ENCODE measurements around the gene BDP1. TPM values are rescaled to one million over a fixed set of nuclear protein-coding genes. Genes with fewer than 3 reads are reported as not detected.
"Not testable (repeated sequence)": the region's sequence is repeated elsewhere in the genome, so short reads cannot be mapped to it uniquely, and the experiment has no call there.

Gene BDP1
- polyA plus RNA-seq, 2 of the 4 experiments (the other 2 are of a cell fraction) = 8.6 to 27.2 TPM

GRCh38 chr5:71575588-71575987 is 120.1 kb downstream of the BDP1 start:
- H3K4me1 ChIP-seq; ATAC-seq; H3K4me2 ChIP-seq; DNase-seq (ENCODE audit: low read depth in 1 of 2, low spot score in 1 of 2); H3K9me3 ChIP-seq; POLR2A ChIA-PET; FAIRE-seq; H3K27ac ChIP-seq; H3K4me3 ChIP-seq: not testable (repeated sequence)
- TF ChIP-seq MAFK (IDR thresholded peaks at IDR 0.05; ENCODE audit: partially characterized antibody) = peak; percentile 33
- WGBS (ENCODE audit: missing lambda C conversion rate) = 88% methylated on average over 4 of the region's 4 CpGs
- CTCF ChIA-PET = interaction anchor here (0.5 kb wide), 1 partner anchor 169 kb away, joined by 3 read pairs; no protein-coding TSS in a partner anchor

GRCh38 chr5:71576241-71576640 is 120.8 kb downstream of the BDP1 start:
- Histone ChIP-seq H3K4me1 (no peaks in the 10 kb centered on the region), H3K4me3 (no peak overlapping the region), H3K9me3 (no peaks in the 10 kb centered on the region), H3K27ac (no peak overlapping the region), H3K4me2 (no peak overlapping the region)
- FAIRE-seq (no peak), DNase-seq (ENCODE audit: low read depth in 1 of 2, low spot score in 1 of 2) (no peak), ATAC-seq (no peak)
- ChIA-PET CTCF (no interaction called here), POLR2A (no interaction called here)
- 96% methylated on average over 3 of the region's 3 CpGs for WGBS (ENCODE audit: missing lambda C conversion rate)
- peak; percentile 6 for TF ChIP-seq MAFK (IDR thresholded peaks at IDR 0.05; ENCODE audit: partially characterized antibody)
- TF ChIP-seq, protein P1, sequence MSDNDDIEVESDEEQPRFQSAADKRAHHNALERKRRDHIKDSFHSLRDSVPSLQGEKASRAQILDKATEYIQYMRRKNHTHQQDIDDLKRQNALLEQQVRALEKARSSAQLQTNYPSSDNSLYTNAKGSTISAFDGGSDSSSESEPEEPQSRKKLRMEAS (IDR thresholded peaks at IDR 0.05) = no peak

DNA sequence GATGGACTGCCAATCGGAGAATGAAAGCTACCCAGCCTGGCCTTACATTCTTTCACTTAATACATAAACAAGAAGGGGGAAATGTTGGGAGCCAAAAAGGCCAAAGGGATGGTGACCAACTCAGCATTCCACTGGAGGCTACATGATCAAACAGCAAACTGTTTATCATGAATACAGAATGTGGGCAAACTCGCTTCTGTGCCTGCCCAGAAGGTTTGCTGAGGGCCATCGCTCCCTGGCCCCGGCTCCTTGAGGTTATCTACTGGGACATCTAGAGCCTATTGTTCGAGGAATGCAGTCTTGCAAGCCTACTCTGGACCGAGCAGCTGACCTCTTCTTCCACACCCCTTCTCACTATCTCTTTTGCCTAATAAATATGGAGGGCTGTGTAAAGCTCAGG is 122.4 kb downstream of the BDP1 start:
- H3K4me1 ChIP-seq; DNase-seq (ENCODE audit: low read depth in 1 of 2, low spot score in 1 of 2); ATAC-seq; FAIRE-seq; POLR2A ChIA-PET; H3K27ac ChIP-seq; H3K4me3 ChIP-seq; H3K9me3 ChIP-seq; H3K4me2 ChIP-seq: not testable (repeated sequence)
- WGBS (ENCODE audit: missing lambda C conversion rate) = 90% methylated on average over 6 of the region's 6 CpGs
- CTCF ChIA-PET = interaction anchor here (1.3 kb wide), 1 partner anchor 23 kb away, joined by 6 read pairs; no protein-coding TSS in a partner anchor

DNA sequence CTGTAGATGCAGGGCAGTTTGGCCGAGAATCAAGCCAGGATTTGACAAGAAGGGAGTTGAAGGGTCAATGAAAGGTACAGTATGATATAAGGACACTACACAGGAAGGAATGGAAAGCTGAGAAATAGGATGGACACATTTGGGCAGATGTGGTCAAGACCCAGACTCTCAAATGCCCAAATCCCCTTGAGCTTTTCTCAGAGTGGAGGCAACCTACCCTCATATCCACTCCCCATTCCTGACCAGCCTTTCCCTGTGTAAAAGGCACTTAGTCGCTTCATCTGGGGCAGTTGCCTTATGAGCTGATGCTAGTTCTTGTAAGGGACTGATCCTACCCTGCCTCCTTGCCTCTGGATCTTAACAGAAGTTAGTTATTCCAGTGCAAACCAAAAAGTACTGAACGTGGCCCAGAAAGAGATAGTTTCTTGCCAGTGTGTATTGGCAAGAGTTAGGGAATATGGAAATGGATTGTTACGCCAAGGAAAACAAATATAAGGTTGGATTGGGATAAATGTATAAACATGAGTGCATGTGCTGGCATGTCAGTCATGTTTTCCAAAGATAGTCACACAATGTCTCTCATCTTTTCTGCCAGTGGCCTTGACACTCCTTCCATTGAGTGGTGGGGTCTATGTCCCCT is 127.6 kb downstream of the BDP1 start:
- TF ChIP-seq CEBPB (IDR thresholded peaks at IDR 0.05) = no peak
- Histone ChIP-seq H3K4me1 (peaks cover 5% of the 10 kb centered on the region; the same call in 2 of the 3 replicates), H3K9me3 (no peaks in the 10 kb centered on the region), H3K4me3 (no peak overlapping the region), H3K27ac (no peak overlapping the region), H3K4me2 (no peak overlapping the region)
- ATAC-seq (no peak), DNase-seq (ENCODE audit: low read depth in 1 of 2, low spot score in 1 of 2) (no peak), FAIRE-seq (no peak)
- ChIA-PET CTCF (interaction anchor here (0.9 to 1.4 kb wide), 3 partner anchors 10 to 175 kb away, joined by 3 to 6 read pairs (median 3); no protein-coding TSS in a partner anchor), POLR2A (no interaction called here)
- 72% methylated on average over 4 of the region's 4 CpGs for WGBS (ENCODE audit: missing lambda C conversion rate)

- WGBS (ENCODE audit: missing lambda C conversion rate) = 88% methylated on average over 22 of the region's 22 CpGs
- ChIA-PET POLR2A (interaction anchor here (0.6 to 2.3 kb wide), 3 partner anchors 15 to 219 kb away, joined by 3 to 10 read pairs (median 3); no protein-coding TSS in a partner anchor), CTCF (interaction anchor here (0.7 to 1.0 kb wide), 2 partner anchors 15 to 172 kb away, joined by 3 read pairs; no protein-coding TSS in a partner anchor)
- Histone ChIP-seq H3K27ac (peak overlapping the region; percentile 75 to 91), H3K4me1 (peaks cover 15% of the 10 kb centered on the region; the same call in 2 of the 3 replicates), H3K4me3 (peak overlapping the region; percentile 59), H3K4me2 (peak overlapping the region; percentile 93), H3K9me3 (no peaks in the 10 kb centered on the region)
- TF ChIP-seq MAFK (IDR thresholded peaks at IDR 0.05; ENCODE audit: partially characterized antibody) (no peak), EHF (CRISPR knock-in tag; IDR thresholded peaks at IDR 0.05) (no peak), NFE2L2 (conservative IDR thresholded peaks at IDR 0.05; ENCODE audit: low read length) (no peak), HOXB13 (CRISPR knock-in tag; IDR thresholded peaks at IDR 0.05; ENCODE audit: low read depth) (no peak), HDAC2 (IDR thresholded peaks at IDR 0.05) (no peak), HEYL (CRISPR knock-in tag; IDR thresholded peaks at IDR 0.05) (no peak), RFX5 (IDR thresholded peaks at IDR 0.05) (no peak), FOSL2 (IDR thresholded peaks at IDR 0.05) (no peak), FOSL2 (CRISPR knock-in tag; IDR thresholded peaks at IDR 0.05) (no peak), TP53 (CRISPR knock-in tag; IDR thresholded peaks at IDR 0.05) (no peak), ZC3H11A (IDR thresholded peaks at IDR 0.05) (no peak), JUN (IDR thresholded peaks at IDR 0.05) (no peak), RNF2 (IDR thresholded peaks at IDR 0.05; ENCODE audit: borderline replicate concordance, low read depth) (no peak), HES2 (IDR thresholded peaks at IDR 0.05) (no peak), RAD21 (conservative IDR thresholded peaks at IDR 0.05 in 1 of 2, IDR thresholded peaks at IDR 0.05 in 1 of 2) (no peak)
- TF ChIP-seq, protein P2, sequence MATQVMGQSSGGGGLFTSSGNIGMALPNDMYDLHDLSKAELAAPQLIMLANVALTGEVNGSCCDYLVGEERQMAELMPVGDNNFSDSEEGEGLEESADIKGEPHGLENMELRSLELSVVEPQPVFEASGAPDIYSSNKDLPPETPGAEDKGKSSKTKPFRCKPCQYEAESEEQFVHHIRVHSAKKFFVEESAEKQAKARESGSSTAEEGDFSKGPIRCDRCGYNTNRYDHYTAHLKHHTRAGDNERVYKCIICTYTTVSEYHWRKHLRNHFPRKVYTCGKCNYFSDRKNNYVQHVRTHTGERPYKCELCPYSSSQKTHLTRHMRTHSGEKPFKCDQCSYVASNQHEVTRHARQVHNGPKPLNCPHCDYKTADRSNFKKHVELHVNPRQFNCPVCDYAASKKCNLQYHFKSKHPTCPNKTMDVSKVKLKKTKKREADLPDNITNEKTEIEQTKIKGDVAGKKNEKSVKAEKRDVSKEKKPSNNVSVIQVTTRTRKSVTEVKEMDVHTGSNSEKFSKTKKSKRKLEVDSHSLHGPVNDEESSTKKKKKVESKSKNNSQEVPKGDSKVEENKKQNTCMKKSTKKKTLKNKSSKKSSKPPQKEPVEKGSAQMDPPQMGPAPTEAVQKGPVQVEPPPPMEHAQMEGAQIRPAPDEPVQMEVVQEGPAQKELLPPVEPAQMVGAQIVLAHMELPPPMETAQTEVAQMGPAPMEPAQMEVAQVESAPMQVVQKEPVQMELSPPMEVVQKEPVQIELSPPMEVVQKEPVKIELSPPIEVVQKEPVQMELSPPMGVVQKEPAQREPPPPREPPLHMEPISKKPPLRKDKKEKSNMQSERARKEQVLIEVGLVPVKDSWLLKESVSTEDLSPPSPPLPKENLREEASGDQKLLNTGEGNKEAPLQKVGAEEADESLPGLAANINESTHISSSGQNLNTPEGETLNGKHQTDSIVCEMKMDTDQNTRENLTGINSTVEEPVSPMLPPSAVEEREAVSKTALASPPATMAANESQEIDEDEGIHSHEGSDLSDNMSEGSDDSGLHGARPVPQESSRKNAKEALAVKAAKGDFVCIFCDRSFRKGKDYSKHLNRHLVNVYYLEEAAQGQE (IDR thresholded peaks at IDR 0.05) = no peak
- ATAC-seq = peak in 1 of 2 experiments; percentile 2; a peak in 2 of 6 replicates
- DNase-seq (ENCODE audit: low read depth in 1 of 2, low spot score in 1 of 2) = peak in 1 of 2 experiments; percentile 24
- FAIRE-seq = no peak
These were observed 130.8 kb downstream of the BDP1 start for GRCh38 chr5:71586052-71586940.

Data from A549 (cell line).